KG1 (cell line): ENCODE measurements around the gene CAMSAP1.
"Not testable (repeated sequence)": the region's sequence is repeated elsewhere in the genome, so short reads cannot be mapped to it uniquely, and the experiment has no call there.

Experiments
- DNase-seq: peaks from one replicate; lab custom pipeline; 2025; lab: John Stamatoyannopoulos, UW

The CAMSAP1 gene

GRCh38 chr9:135898634-135899407 is 8.5 kb downstream of the CAMSAP1 start:
- DNase-seq: no peak

- DNase-seq: no peak
Measured at GRCh38 chr9:135896626-135897025, 10.7 kb downstream of the CAMSAP1 start.

- no peak for DNase-seq
Measured at GRCh38 chr9:135896205-135896604, 11.1 kb downstream of the CAMSAP1 start.

GRCh38 chr9:135895202-135895848 is 12.0 kb downstream of the CAMSAP1 start:
- DNase-seq: no peak

- DNase-seq: no peak
Measured at GRCh38 chr9:135893104-135893503, 14.2 kb downstream of the CAMSAP1 start.

- not testable (repeated sequence) for DNase-seq
Measured at GRCh38 chr9:135892327-135892726, 15.0 kb downstream of the CAMSAP1 start.

- DNase-seq: no peak
Measured at GRCh38 chr9:135891027-135891631, 16.2 kb downstream of the CAMSAP1 start.

- DNase-seq: no peak
Measured at GRCh38 chr9:135890190-135891026, 16.9 kb downstream of the CAMSAP1 start.

- DNase-seq: no peak
Measured at GRCh38 chr9:135889564-135890189, 17.7 kb downstream of the CAMSAP1 start.

- DNase-seq: no peak
Measured at GRCh38 chr9:135888766-135889394, 18.5 kb downstream of the CAMSAP1 start.

- DNase-seq: no peak
Measured at GRCh38 chr9:135888126-135888765, 19.1 kb downstream of the CAMSAP1 start.

GRCh38 chr9:135887585-135888050 is 19.7 kb downstream of the CAMSAP1 start:
- DNase-seq: no peak

GRCh38 chr9:135887021-135887507 is 20.3 kb downstream of the CAMSAP1 start:
- DNase-seq: no peak

- DNase-seq: no peak
Measured at GRCh38 chr9:135886147-135886981, 21.0 kb downstream of the CAMSAP1 start.

GRCh38 chr9:135885100-135885853 is 22.1 kb downstream of the CAMSAP1 start:
- DNase-seq: no peak

GRCh38 chr9:135884328-135885035 is 22.9 kb downstream of the CAMSAP1 start:
- no peak for DNase-seq

- no peak for DNase-seq
Measured at GRCh38 chr9:135883410-135884089, 23.8 kb downstream of the CAMSAP1 start.

GRCh38 chr9:135882011-135882410 is 25.3 kb downstream of the CAMSAP1 start:
- DNase-seq: no peak
